Limb (tissue), 2 donors: ENCODE measurements around the gene BTLA.
"Not testable (repeated sequence)": the region's sequence is repeated elsewhere in the genome, so short reads cannot be mapped to it uniquely, and the experiment has no call there.

Source experiments
- DNase-seq, 2 donors: peaks; one replicate each; pipeline ENCODE4 v3.0.0-alpha.2; 2016; ENCODE audit errors: extremely low spot score in 2 of 2

The BTLA gene

DNA sequence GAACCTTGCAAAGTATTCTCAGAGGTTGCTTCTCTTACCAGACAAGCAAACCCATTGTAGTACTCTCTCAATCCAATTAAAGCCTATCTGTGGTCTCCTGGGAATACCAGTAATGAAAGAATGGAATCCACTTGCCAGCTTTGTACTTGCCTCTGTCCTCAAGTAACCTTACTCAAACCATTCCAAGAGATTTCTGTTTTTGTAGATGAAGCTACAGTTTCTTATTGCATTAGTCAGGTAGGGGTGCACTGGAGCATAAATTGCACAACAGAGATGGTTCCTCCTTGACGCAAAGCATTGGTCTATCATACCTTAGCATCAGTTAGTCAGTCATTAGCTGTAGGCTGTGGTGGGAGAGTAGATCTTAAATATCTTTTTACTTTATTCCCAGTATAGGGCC is 52.9 kb downstream of the BTLA start:
- DNase-seq: no peak

GRCh38 chr3:112445839-112446238 is 53.4 kb downstream of the BTLA start:
- no peak for DNase-seq

DNA sequence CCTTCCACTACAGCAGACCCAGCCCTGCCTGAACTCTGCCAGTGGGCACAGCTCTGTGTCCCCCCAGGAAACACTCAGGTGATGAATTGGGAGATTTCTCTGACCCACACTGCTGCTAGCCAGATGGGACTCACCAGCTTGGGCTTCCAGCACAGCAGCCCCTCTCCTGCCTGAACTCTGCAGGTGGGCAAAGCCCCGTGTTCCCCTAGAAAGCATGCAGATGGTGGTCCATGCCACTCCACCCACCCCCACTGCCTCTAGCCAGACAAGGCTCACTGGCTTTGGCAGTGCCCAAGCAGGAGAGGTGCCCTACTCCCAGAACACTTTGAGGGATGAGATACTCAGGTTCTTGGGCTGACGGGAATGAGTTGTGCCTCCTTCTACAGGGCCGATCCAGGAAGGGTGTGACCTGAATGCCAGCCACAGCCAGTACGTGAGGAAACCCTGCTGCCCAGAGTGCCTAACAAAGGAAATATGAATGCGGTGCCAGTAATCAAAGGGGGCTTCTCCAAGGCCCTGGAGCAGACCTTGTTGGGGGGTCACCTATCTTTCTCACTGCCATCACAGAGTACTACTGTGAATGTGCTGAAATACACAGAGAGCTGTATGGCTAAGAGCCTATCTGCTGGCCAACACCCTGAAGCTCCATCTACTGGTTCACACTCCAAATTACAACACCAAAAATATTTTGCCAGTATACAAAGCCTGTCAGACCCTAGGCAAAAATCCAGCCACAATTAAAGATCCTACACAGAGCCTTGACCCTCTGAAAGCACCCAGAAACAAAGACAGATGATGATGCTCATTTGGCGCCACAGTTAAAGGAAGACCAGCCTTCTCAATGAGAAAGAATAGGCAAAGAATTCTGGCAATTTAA is 61.9 kb downstream of the BTLA start:
- no peak for DNase-seq

DNA sequence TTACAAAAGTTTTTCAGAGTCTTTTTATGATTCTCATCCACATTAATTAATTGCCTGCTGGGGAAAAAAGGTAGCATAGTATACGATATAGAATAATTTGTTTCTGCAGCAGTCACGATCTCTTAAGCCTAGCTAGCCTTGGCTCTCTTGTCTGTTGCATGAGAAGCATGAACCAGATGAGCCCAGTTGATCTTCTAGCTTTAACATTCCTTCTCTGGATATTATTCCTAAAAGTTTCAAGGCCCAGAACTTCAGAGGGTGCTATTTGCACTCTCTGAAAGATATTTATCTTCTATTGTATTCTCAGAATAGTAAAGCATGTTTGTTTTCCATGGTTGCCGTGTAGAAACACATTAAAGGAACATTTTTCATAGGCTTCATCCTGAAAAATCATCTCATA is 69.3 kb downstream of the BTLA start:
- no peak for DNase-seq

DNA sequence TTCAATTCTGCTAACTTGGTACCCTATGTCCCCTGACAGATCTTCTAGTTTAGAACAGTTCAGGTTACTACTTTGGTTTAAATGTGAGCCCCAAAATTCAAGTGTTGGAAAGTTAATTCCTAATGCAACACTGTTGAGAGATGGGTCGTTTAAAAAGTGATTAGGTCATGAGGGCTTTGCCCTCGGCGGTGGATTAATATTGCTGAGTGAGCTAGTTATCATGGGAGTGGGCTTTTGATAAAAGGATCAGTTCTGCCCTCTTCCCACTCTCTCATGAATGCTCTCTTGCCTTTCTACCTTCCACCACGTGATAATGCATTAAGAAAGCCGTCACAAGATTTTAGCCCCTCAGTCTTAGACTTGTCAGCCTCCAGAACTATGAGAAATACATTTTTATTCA is 72.1 kb downstream of the BTLA start:
- DNase-seq: no peak

GRCh38 chr3:112425858-112426750 is 73.2 kb downstream of the BTLA start:
- DNase-seq: no peak

- no peak for DNase-seq
These were observed 73.9 kb downstream of the BTLA start for GRCh38 chr3:112425382-112425781.

- no peak for DNase-seq
These were observed 74.9 kb downstream of the BTLA start for GRCh38 chr3:112424394-112424793.

GRCh38 chr3:112422921-112423320 is 76.4 kb downstream of the BTLA start:
- not testable (repeated sequence) for DNase-seq

GRCh38 chr3:112418526-112418925 is 80.7 kb downstream of the BTLA start:
- not testable (repeated sequence) for DNase-seq

- DNase-seq: no peak
These were observed 81.5 kb downstream of the BTLA start for GRCh38 chr3:112417696-112418318.

DNA sequence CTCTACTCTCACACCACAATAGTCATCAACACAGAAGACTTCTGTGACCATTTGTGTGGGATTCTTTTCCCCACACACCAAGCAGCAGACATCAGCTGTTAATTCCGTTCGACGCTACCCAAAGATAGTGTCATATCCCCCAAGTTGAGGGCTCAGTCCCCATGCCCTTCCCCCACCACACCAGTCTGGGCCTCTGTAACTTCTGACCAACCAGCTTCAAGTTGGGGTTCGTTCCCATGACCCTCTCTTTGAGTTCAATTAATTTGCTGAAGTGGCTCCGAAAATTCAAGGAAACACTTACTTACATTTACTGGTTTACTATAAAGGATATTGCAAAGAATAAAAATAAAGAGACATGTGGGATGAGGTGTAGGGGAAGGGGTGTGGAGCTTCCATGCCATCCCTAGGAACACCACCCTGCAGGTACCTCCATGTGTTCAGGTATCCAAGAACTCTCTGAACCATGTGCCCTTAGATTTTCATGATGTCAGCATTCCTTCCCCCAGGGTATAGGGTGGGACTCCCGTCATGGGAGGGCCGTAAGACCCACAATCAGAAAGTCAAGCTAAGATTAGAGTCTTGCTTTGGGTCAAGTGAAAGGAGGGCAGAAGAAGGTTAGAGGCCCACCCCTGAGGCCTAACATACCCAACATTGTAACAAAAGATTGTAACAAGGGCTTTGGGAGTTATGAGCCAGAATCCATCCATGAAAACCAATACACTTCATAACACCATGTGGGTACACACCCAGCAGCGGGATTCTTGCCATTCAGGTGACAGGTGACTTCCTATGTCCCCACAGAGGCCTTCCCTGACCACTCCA is 82.7 kb downstream of the BTLA start:
- DNase-seq: no peak

DNA sequence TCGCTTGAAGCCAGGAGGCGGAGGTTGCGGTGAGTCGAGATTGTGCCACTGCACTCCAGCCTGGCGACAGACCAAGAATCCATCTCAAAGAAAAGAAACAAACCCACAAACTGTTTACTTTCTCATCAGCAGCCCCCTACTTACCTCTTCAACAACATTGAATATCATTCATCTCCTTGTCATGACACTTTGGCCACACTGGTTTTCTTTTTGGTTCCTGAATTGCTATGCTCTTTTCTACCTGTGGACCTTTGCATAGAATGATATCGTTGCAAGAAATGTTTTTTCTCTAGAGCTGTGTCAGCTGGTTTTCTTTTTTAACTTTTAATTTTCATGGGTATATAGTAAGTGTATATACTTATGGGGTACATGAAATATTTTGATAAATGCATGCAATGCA is 83.9 kb downstream of the BTLA start:
- DNase-seq: no peak
